ENCODE measurements around the gene C9orf152. TPM values are rescaled to one million over a fixed set of nuclear protein-coding genes. Genes with fewer than 3 reads are reported as not detected.
A peak's percentile ranks its signal among the peaks of the same experiment; 100 is the strongest.

The C9orf152 gene
- total and polyA plus RNA-seq, 9 of the 15 experiments (the other 6 are each of a cell fraction or from before 2014, with no cell fraction given): not detected

GRCh38 chr9:110255463-110256379 is 47.8 kb upstream of the C9orf152 start (continued):
- TF ChIP-seq L3MBTL2 (IDR thresholded peaks at IDR 0.05) (peak; percentile 36; the same call in 1 of the 2 replicates), E2F6 (IDR thresholded peaks at IDR 0.05; ENCODE audit: borderline replicate concordance in 1 of 2, extremely low read depth in 1 of 2, insufficient read depth in 1 of 2, insufficient read length in 1 of 2, low read depth in 1 of 2, low read length in 1 of 2, poor library complexity in 1 of 2, severe bottlenecking in 1 of 2) (peak; percentile 13 to 68), SAFB (IDR thresholded peaks at IDR 0.05; ENCODE audit: borderline replicate concordance, low read depth, low read length) (peak; percentile 36; the same call in 1 of the 2 replicates), MLLT1 (IDR thresholded peaks at IDR 0.05) (no peak), EGR1 (conservative IDR thresholded peaks at IDR 0.05) (peak; percentile 42; the same call in 1 of the 2 replicates), ETV1 (tag; conservative IDR thresholded peaks at IDR 0.05; ENCODE audit: low read depth) (peak; percentile 47; the same call in 1 of the 2 replicates), ZNF395 (CRISPR knock-in tag; IDR thresholded peaks at IDR 0.05) (0 out of 2 replicates have a peak, but pooled peaks have one; percentile 18), CREB1 (IDR thresholded peaks at IDR 0.05) (no peak), CREB1 (CRISPR knock-in tag; IDR thresholded peaks at IDR 0.05) (peak; percentile 32; the same call in 1 of the 2 replicates), ZFX (CRISPR knock-in tag; IDR thresholded peaks at IDR 0.05) (peak; percentile 80), E2F1 (CRISPR knock-in tag; IDR thresholded peaks at IDR 0.05) (0 out of 2 replicates have a peak, but pooled peaks have one; percentile 37), ZNF124 (CRISPR knock-in tag; IDR thresholded peaks at IDR 0.05) (no peak), BHLHE40 (IDR thresholded peaks at IDR 0.05; ENCODE audit: low read length) (peak; percentile 93), FOXA3 (CRISPR knock-in tag; conservative IDR thresholded peaks at IDR 0.05 in 1 of 2, IDR thresholded peaks at IDR 0.05 in 1 of 2) (peak in 1 of 2 experiments; percentile 55; a peak in 1 of 4 replicates), HNRNPL (IDR thresholded peaks at IDR 0.05; ENCODE audit: low read depth, low read length) (peak; percentile 12; the same call in 1 of the 2 replicates), MAX (CRISPR knock-in tag; IDR thresholded peaks at IDR 0.05) (peak; percentile 78), FOXP1 (CRISPR knock-in tag; IDR thresholded peaks at IDR 0.05) (peak; percentile 47; the same call in 1 of the 2 replicates), ATF7 (IDR thresholded peaks at IDR 0.05) (0 out of 2 replicates have a peak, but pooled peaks have one; percentile 17), ETS1 (conservative IDR thresholded peaks at IDR 0.05; ENCODE audit: control insufficient read depth, low read depth, low read length) (peak; percentile 77)

Data from K562 (cell line).